Mucosa of stomach (tissue), 1 donor: ENCODE results near the gene TMEM219.

ENCODE experiments used
- H3K27me3 ChIP-seq: one replicate; pipeline ENCODE4 v1.7.0; 2013; ENCODE audit warnings: mild to moderate bottlenecking, low read length; ENCODE audit not compliant: control insufficient read depth, insufficient read depth
- H3K36me3 ChIP-seq: one replicate; pipeline ENCODE4 v1.7.0; 2013; ENCODE audit warnings: low read length; ENCODE audit not compliant: control insufficient read depth, insufficient read depth
- H3K4me1 ChIP-seq: one replicate; pipeline ENCODE4 v1.7.0; 2013; ENCODE audit warnings: mild to moderate bottlenecking, low read length; ENCODE audit not compliant: control insufficient read depth, insufficient read depth
- H3K4me3 ChIP-seq: one replicate; pipeline ENCODE4 v1.7.0; 2013; ENCODE audit warnings: low read length
- H3K9ac ChIP-seq: one replicate; pipeline ENCODE4 v1.7.0; 2013; ENCODE audit warnings: mild to moderate bottlenecking, low read length, moderate library complexity
- H3K9me3 ChIP-seq: one replicate; pipeline ENCODE4 v1.7.0; 2013; ENCODE audit warnings: mild to moderate bottlenecking, low read length, moderate library complexity; ENCODE audit not compliant: control insufficient read depth
- donor health status: Pancreatic carcinoma.

Gene TMEM219

DNA sequence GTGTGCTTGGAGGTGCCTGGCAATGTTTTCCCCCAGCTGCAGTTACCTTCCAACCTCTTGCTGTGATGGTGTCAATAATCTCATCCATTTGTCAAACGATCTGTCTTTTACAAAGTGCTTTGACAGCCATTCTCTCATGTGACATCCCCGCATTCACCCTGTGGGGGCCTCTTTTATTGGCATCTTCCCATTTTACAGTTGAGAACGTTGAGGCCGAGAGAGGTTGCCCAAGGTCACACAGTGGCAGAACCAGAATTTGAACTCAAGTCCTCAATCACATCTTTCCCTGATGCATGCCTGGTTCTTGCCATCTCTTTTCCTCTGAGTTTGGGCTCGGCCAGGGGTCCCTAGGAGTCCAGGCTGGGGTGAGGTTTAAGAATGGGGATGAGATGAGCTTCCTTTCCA, 13.3 kb downstream of the TMEM219 start:
- Histone ChIP-seq H3K4me1 (peaks cover 25% of the 10 kb centered on the region), H3K36me3 (peaks cover 11% of the 10 kb centered on the region), H3K9ac (peak overlapping the region; percentile 96), H3K4me3 (peak overlapping the region; percentile 84), H3K9me3 (no peaks in the 10 kb centered on the region), H3K27me3 (no peaks in the 10 kb centered on the region)

DNA sequence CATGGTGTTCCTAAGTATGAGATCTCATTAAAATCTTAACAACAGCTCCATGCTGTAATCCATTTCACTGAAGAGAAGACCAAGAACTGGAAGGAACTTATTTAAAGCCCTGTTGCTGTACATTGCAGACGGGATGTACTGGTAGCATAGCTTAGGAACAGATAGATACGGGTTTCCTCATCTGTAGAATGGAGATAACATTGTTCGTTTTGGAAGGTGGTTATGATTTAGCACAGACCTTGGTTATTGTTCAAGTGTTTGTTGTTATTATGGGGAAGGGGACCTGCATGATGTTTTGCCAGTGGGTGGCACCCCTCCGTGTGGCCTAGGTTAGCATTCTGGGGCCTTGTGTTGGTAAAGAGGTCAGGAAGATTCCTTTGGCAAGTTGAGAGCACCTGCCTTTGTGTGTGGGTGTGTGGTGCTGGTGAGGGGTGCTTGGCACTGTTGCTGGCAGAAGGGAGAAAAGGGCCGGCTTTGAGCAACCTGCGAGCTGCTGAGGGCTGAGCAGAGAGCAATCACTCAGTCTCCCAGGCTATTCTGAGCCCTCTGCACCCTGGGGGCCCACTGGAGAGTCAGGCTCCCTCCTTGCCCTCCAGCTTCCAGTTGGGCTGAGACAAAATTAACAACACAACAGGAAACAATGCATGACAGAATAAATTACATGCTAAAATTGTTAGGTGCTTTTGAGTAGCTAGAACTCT, 14.1 kb downstream of the TMEM219 start:
- no peaks in the 10 kb centered on the region for H3K27me3 ChIP-seq
- no peak overlapping the region for H3K4me3 ChIP-seq
- H3K4me1 ChIP-seq: peaks cover 25% of the 10 kb centered on the region
- peak overlapping the region; percentile 15 for H3K9ac ChIP-seq
- H3K9me3 ChIP-seq: no peaks in the 10 kb centered on the region
- H3K36me3 ChIP-seq: peaks cover 13% of the 10 kb centered on the region

DNA sequence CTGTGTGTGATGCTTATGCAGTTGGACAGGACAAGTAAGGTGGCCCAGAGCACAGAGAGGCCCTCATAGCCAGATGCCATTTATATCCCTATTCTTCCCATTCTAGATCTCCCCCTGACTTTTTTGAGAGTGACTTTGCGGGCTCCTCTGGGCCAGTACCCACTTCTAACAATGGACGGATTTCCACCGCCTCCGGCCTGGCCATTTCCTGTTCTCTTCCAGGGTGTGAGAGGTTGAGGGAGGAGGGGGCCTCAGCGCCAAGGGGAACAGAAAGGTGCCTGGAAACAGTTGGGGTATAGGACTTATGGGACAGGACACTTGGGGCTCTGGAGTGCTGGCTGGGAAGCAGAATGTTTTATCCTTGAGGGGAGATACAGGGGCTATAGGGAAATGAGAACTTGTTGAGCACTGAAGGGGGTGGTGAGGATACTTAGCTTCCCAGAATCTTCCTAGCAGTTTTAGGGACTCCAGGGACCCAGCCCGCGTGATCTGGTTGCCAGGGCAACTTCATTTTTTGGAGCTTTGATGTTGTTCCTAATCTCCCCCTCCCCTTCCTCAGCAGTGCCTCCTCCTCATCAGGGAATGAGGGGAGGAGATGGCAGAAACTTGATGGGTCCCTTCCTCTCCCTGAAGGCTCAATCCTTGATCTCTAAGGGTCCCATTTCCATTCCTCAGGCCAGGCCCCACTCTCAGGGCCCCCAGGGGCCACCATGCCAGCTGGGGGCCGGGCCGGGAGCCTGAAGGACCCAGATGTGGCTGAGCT, 15.4 kb downstream of the TMEM219 start:
- peaks cover 25% of the 10 kb centered on the region for H3K4me1 ChIP-seq

DNA sequence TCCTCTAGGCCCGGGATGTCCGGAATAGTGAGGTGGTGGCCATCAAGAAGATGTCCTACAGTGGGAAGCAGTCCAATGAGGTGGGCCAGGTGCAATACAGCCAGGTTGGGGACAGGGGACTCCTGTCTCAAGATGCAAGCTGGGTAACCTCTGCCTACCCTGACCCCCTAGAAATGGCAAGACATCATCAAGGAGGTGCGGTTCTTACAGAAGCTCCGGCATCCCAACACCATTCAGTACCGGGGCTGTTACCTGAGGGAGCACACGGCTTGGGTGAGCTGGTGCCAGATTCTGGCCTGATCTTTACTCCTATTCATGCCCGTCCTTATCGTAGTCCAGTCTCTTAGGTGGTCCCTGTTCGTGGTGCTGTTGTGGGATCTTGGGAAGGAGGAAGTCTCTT, 16.2 kb downstream of the TMEM219 start:
- Histone ChIP-seq H3K9me3 (no peaks in the 10 kb centered on the region), H3K4me3 (no peak overlapping the region)

More for the DNA sequence above, 15.4 kb downstream of the TMEM219 start:
- Histone ChIP-seq H3K36me3 (peaks cover 13% of the 10 kb centered on the region), H3K9ac (no peak overlapping the region), H3K4me3 (no peak overlapping the region), H3K27me3 (no peaks in the 10 kb centered on the region), H3K9me3 (no peaks in the 10 kb centered on the region)

DNA sequence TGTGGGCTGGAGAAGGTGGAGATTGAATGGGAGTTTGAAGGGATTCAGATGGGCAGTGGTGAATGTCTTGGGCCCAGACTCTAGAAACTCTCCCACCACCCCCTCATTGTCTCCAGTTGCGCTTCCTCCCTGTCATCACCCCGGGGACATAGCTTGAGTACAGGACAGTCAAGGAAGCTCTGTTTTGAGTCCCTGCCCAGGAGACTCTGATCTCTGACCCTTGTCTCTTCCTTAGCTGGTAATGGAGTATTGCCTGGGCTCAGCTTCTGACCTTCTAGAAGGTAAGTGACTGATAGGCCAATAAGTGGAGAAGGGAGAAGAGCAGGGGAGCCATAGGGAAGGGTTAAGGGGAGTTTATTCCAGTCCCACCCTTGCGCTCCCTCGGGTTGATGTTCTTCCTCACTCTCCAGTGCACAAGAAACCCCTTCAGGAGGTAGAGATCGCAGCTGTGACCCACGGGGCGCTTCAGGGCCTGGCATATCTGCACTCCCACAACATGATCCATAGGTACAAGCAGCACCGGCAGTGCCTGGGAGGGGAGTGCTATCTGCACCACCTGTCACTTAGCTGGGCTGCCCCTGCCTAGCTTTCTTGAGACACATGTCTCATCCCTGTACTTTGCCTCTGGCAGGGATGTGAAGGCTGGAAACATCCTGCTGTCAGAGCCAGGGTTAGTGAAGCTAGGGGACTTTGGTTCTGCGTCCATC, 16.8 kb downstream of the TMEM219 start:
- no peaks in the 10 kb centered on the region for H3K9me3 ChIP-seq
- H3K36me3 ChIP-seq: peaks cover 19% of the 10 kb centered on the region
- peaks cover 25% of the 10 kb centered on the region for H3K4me1 ChIP-seq
- H3K27me3 ChIP-seq: no peaks in the 10 kb centered on the region
- no peak overlapping the region for H3K4me3 ChIP-seq
- no peak overlapping the region for H3K9ac ChIP-seq

More for the DNA sequence above, 16.2 kb downstream of the TMEM219 start:
- H3K4me1 ChIP-seq: peaks cover 25% of the 10 kb centered on the region
- no peaks in the 10 kb centered on the region for H3K27me3 ChIP-seq
- H3K9ac ChIP-seq: no peak overlapping the region
- H3K36me3 ChIP-seq: peaks cover 15% of the 10 kb centered on the region

DNA sequence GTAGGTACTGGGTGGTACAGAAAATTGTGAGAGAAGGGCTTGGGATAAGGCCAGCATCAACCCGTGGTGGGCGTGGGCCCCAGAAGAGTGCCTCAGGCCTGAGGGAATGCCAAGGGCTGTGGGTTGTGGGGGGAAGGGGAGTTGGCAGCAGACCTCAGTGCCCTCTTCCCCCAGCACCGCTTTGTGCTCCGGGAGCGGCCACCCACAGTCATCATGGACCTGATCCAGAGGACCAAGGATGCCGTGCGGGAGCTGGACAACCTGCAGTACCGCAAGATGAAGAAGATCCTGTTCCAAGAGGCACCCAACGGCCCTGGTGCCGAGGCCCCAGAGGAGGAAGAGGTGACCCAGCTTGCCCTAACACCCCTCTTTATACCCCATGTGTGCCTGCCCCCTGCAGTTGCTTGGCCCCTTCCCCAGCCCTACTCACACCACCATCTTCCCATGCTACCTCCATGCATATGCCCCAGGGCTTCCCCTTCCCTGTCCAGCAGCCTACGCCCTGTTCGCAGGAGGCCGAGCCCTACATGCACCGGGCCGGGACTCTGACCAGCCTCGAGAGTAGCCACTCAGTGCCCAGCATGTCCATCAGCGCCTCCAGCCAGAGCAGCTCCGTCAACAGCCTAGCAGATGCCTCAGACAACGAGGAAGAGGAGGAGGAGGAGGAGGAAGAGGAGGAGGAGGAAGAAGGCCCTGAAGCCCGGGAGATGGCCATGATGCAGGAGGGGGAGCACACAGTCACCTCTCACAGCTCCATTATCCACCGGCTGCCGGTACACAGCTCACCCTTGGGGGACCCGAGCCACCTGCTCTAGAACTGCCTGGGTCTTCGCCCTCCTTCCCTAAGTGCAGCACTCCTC, 20.9 kb downstream of the TMEM219 start:
- peaks cover 38% of the 10 kb centered on the region for H3K36me3 ChIP-seq
- no peak overlapping the region for H3K9ac ChIP-seq
- H3K9me3 ChIP-seq: no peaks in the 10 kb centered on the region
- H3K4me3 ChIP-seq: no peak overlapping the region
- H3K4me1 ChIP-seq: no peaks in the 10 kb centered on the region
- no peaks in the 10 kb centered on the region for H3K27me3 ChIP-seq

DNA sequence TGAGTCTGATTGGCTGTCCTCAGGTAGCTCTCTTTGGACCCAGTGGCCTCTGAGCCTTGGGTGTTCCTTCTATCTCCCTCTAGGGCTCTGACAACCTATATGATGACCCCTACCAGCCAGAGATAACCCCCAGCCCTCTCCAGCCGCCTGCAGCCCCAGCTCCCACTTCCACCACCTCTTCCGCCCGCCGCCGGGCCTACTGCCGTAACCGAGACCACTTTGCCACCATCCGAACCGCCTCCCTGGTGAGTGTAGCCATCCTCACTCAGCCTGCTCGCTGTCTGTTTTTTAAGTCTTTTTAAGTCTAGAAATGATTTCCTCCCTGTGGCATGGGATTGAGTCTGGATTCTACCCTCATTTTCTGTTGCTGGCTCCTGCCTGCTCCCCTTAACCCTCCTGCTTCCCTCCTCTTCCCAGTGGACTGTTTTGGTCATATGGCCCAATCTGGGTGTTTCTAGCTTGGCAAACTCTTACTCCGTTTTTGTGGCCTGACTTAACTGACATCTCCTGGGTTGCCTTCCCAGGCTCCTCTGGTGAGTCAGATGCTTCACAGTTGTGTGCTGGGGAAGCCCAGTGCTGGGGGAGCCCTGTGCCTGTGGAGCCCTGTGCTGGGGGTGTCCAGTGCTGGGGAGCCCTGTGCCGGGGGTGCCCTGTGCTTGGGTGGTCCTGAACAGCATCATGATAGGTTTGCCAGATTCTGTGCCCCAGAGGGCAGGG, 21.7 kb downstream of the TMEM219 start:
- H3K4me3 ChIP-seq: no peak overlapping the region
- no peaks in the 10 kb centered on the region for H3K4me1 ChIP-seq
- no peak overlapping the region for H3K9ac ChIP-seq
- no peaks in the 10 kb centered on the region for H3K27me3 ChIP-seq
- peaks cover 39% of the 10 kb centered on the region for H3K36me3 ChIP-seq
- no peaks in the 10 kb centered on the region for H3K9me3 ChIP-seq

DNA sequence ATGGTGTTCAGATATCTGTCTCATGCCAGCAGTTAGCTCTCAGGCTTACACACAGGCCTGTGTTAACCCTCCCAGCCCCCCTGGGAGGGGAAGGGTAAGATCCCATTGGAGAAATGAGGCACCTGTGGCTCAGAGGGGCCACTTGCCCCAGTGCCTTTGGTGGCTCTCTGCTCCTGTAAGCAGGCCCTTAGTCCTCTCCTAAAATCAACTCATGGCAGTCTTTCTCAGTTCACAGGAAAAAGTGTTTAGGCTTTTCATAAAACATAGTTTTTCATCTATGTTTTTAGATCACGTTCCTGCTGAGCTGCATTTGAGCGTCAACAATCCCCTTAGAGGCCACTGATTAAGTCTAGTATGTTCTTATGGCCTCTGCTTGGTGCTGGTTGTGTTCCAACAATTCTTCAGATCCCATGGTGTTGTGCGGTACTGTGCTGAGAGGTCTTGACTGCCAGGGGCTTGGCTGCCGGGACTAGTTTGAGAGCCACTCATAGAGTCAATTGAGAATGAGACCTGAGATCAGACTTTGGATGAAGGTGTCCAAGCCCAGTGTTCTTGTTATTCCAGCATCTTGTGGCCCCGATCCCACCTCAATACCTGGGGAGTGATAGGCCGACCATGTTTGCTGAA, 22.4 kb downstream of the TMEM219 start:
- H3K27me3 ChIP-seq: no peaks in the 10 kb centered on the region
- H3K4me3 ChIP-seq: no peak overlapping the region
- no peak overlapping the region for H3K9ac ChIP-seq
- no peaks in the 10 kb centered on the region for H3K9me3 ChIP-seq
- H3K36me3 ChIP-seq: peaks cover 44% of the 10 kb centered on the region
- peaks cover 5% of the 10 kb centered on the region for H3K4me1 ChIP-seq

DNA sequence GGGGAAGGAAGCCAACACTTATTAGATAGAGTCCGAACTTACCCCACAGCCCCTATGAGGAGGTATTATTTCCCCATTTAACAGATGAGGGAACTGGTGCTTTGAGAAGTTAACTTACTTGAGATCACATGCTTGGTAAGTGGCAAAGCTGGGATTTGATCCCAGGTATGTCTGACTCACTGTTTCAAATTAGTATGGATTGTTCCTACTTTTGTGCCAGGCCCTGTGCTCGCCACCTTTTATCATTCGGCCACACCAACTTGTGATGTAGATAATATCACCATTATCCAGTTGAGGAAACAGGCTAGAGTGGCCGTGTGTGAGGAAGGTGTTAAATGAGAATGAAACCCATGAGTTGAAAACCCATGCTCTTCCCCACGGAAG, 22.9 kb downstream of the TMEM219 start:
- no peaks in the 10 kb centered on the region for H3K9me3 ChIP-seq
- H3K27me3 ChIP-seq: no peaks in the 10 kb centered on the region
- H3K9ac ChIP-seq: no peak overlapping the region
- H3K4me1 ChIP-seq: peaks cover 10% of the 10 kb centered on the region
- H3K36me3 ChIP-seq: peaks cover 41% of the 10 kb centered on the region
- no peak overlapping the region for H3K4me3 ChIP-seq

DNA sequence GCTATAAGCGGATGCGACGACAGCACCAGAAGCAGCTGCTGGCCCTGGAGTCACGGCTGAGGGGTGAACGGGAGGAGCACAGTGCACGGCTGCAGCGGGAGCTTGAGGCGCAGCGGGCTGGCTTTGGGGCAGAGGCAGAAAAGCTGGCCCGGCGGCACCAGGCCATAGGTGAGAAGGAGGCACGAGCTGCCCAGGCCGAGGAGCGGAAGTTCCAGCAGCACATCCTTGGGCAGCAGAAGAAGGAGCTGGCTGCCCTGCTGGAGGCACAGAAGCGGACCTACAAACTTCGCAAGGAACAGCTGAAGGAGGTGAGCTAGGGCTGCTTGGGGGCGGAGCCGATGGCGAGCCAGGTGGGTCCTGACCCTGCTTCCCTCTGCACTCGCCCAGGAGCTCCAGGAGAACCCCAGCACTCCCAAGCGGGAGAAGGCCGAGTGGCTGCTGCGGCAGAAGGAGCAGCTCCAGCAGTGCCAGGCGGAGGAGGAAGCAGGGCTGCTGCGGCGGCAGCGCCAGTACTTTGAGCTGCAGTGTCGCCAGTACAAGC, 23.5 kb downstream of the TMEM219 start:
- Histone ChIP-seq H3K4me3 (no peak overlapping the region), H3K36me3 (peaks cover 35% of the 10 kb centered on the region), H3K27me3 (no peaks in the 10 kb centered on the region), H3K9me3 (no peaks in the 10 kb centered on the region), H3K4me1 (peaks cover 14% of the 10 kb centered on the region), H3K9ac (no peak overlapping the region)
